ENCODE data around the gene HTRA3. TPM values are rescaled to one million over a fixed set of nuclear protein-coding genes. Genes with fewer than 3 reads are reported as not detected.
A peak's percentile ranks its signal among the peaks of the same experiment; 100 is the strongest.

HTRA3 gene
- total and polyA plus RNA-seq, 2 of the 4 experiments (the other 2 are of a cell fraction), result 1.3 to 9.5 TPM

DNA sequence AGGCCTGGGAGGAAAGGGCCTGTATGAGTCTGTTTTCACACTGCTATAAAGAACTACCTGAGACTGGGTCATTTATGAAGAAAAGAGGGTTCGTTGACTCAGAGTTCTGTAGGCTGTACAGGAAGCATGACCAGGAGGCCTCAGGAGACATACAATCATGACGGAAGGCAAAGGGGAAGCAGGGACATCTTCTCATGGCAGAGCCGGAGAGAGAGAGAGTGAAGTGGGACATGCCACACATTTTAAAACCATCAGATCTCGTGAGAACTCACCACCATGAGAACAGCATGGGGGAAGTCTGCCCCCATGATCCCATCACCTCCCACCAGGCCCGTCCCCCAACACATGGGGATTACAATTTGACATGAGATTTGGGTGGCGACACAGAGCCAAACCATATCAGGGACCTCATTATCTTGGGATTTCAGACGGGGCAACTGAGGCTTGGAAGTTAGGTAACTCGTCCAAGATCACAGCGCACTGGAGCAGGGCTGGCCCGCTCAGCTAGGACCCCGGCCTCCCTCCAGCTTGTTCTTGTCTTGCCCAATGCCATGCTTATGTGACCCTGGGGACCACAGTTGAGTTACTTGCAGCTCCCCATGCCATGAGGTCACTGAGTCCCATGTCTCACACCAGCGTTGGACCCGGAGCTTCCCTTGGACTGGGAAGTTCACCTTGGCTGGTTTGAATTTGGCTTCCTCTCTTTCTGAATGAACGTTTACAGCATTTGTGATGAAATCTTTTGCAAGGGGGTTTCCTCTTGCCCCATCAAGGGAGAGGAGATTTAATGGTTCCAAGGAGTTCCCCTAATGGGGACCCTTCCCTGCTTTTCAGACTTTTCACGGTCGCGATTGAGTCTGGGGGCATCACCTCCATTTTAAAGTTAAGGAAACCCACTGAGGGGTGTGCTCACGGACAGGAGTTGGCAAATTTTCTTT, 18.1 kb downstream of the HTRA3 start:
- Histone ChIP-seq H4K20me1 (ENCODE audit: insufficient read depth, low read length) (no peaks in the 10 kb centered on the region), H3K9me1 (ENCODE audit: insufficient read depth, low read length) (no peaks in the 10 kb centered on the region), H3K4ac (ENCODE audit: low read depth, low read length) (no peak overlapping the region), H4K91ac (ENCODE audit: insufficient read depth, low read depth, low read length) (no peak overlapping the region), H3K23ac (ENCODE audit: low read depth, low read length) (no peak overlapping the region), H3K14ac (replicated peaks; ENCODE audit: low read depth, low read length) (no peak overlapping the region), H4K5ac (ENCODE audit: low read depth, low read length) (no peak overlapping the region), H2BK20ac (ENCODE audit: low read depth, low read length) (no peak overlapping the region), H3K79me1 (ENCODE audit: low read depth in 1 of 2, low read length in 2 of 2) (no peaks in the 10 kb centered on the region), H2AK5ac (ENCODE audit: low read depth, low read length) (no peak overlapping the region), H3K27me3 (ENCODE audit: control insufficient read depth, insufficient read depth, low read length) (no peaks in the 10 kb centered on the region; the same call in 1 of the 2 replicates), H3K4me3 (ENCODE audit: insufficient read depth, low read depth, low read length) (no peak overlapping the region), H2AK9ac (replicated peaks; ENCODE audit: low read depth, low read length, poor library complexity) (peak overlapping the region; percentile 67), H3K9me3 (ENCODE audit: control insufficient read depth, insufficient read depth, low read length) (no peaks in the 10 kb centered on the region), H3K27ac (ENCODE audit: insufficient read depth, low read length) (no peak overlapping the region), H3K4me2 (ENCODE audit: low read depth, low read length) (no peak overlapping the region), H3K9ac (ENCODE audit: low read depth, low read length) (no peak overlapping the region), H2BK15ac (ENCODE audit: low read depth, low read length) (no peak overlapping the region), H2AFZ (replicated peaks; ENCODE audit: low read length, poor library complexity) (no peak overlapping the region), H3K36me3 (ENCODE audit: control insufficient read depth, insufficient read depth, low read length) (no peaks in the 10 kb centered on the region), H2BK5ac (ENCODE audit: low read depth, low read length, poor library complexity, severe bottlenecking) (no peak overlapping the region), H2BK120ac (ENCODE audit: low read depth, low read length) (no peak overlapping the region), H3K18ac (ENCODE audit: low read depth, low read length) (no peak overlapping the region), H4K8ac (ENCODE audit: low read depth in 2 of 2, low read length in 2 of 2) (no peak overlapping the region), H3K4me1 (ENCODE audit: control insufficient read depth, insufficient read depth, low read length) (no peaks in the 10 kb centered on the region), H3K56ac (ENCODE audit: extremely low read depth, insufficient read depth, low read length) (no peak overlapping the region)
- CTCF ChIA-PET, result no interaction called here
- WGBS, 2 experiments (ENCODE audit: extremely low coverage in 2 of 2, insufficient read length in 1 of 2), result 100% methylated on average over 2 of the region's 18 CpGs; no CpG with 5 or more reads in 1 of the 2 experiments
- no peak for ATAC-seq (ENCODE audit: low read depth)
- dilution Hi-C loops (cut with HindIII; ENCODE audit: low sequenced_read_pairs, unreplicated experiment), result no loop called here
- TF ChIP-seq RCOR1 (IDR thresholded peaks at IDR 0.05; ENCODE audit: insufficient replicate concordance, low read length) (no peak), NFE2L2 (IDR thresholded peaks at IDR 0.05; ENCODE audit: low read depth, low read length) (no peak), CHD1 (IDR thresholded peaks at IDR 0.05; ENCODE audit: low read depth, low read length) (no peak), RAD21 (IDR thresholded peaks at IDR 0.05; ENCODE audit: low read length) (no peak), MAFK (IDR thresholded peaks at IDR 0.05; ENCODE audit: low read depth, low read length) (no peak), RFX5 (IDR thresholded peaks at IDR 0.05; ENCODE audit: low read depth, low read length) (no peak), SMC3 (IDR thresholded peaks at IDR 0.05; ENCODE audit: low read depth, low read length) (no peak), BHLHE40 (IDR thresholded peaks at IDR 0.05; ENCODE audit: low read depth, low read length) (no peak), POLR2A (IDR thresholded peaks at IDR 0.05; ENCODE audit: low read depth, low read length) (no peak), MXI1 (IDR thresholded peaks at IDR 0.05; ENCODE audit: borderline replicate concordance, low read depth, low read length) (no peak)
- TF ChIP-seq, protein P1, sequence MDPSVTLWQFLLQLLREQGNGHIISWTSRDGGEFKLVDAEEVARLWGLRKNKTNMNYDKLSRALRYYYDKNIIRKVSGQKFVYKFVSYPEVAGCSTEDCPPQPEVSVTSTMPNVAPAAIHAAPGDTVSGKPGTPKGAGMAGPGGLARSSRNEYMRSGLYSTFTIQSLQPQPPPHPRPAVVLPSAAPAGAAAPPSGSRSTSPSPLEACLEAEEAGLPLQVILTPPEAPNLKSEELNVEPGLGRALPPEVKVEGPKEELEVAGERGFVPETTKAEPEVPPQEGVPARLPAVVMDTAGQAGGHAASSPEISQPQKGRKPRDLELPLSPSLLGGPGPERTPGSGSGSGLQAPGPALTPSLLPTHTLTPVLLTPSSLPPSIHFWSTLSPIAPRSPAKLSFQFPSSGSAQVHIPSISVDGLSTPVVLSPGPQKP (IDR thresholded peaks at IDR 0.05; ENCODE audit: borderline replicate concordance, low read depth, low read length), result no peak
- TF ChIP-seq, protein P2, sequence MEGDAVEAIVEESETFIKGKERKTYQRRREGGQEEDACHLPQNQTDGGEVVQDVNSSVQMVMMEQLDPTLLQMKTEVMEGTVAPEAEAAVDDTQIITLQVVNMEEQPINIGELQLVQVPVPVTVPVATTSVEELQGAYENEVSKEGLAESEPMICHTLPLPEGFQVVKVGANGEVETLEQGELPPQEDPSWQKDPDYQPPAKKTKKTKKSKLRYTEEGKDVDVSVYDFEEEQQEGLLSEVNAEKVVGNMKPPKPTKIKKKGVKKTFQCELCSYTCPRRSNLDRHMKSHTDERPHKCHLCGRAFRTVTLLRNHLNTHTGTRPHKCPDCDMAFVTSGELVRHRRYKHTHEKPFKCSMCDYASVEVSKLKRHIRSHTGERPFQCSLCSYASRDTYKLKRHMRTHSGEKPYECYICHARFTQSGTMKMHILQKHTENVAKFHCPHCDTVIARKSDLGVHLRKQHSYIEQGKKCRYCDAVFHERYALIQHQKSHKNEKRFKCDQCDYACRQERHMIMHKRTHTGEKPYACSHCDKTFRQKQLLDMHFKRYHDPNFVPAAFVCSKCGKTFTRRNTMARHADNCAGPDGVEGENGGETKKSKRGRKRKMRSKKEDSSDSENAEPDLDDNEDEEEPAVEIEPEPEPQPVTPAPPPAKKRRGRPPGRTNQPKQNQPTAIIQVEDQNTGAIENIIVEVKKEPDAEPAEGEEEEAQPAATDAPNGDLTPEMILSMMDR (conservative IDR thresholded peaks at IDR 0.05; ENCODE audit: low read depth, low read length), result no peak
- DNase-seq, result no peak
- in situ Hi-C loops (cut with MboI; ENCODE audit: low sequenced_read_pairs), result no loop called here
- POLR2A ChIA-PET (ENCODE audit: unreplicated experiment), result no interaction called here
- intact Hi-C loops (cut with micrococcal nuclease), result no loop called here
- BruUV-seq (replicated peaks), result no TSS peak

Measured in IMR-90 (cell line).